Measurements from ENCODE around the gene MED6.

Gene MED6

DNA sequence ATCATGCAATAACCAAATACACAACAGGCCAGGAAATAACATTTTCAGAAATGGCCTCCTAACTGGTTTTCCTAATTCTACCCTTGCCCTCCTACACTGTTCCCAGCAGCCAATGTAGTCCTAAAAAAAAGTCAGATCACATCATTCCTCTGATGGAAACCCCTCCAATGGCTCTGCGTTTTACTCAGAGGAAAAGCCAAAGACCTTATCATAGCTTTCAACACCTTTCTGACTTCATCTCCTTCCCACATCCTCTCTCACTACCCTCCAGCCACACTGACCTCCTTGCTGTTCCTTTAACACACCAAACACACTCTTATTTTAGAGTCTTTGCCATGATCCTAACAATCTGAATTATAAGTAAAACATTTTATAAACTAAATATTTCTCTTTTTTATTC lies 1.1 kb downstream of the MED6 start:
- DNase-seq (ENCODE audit: low read depth in 2 of 2), result no peak

DNA sequence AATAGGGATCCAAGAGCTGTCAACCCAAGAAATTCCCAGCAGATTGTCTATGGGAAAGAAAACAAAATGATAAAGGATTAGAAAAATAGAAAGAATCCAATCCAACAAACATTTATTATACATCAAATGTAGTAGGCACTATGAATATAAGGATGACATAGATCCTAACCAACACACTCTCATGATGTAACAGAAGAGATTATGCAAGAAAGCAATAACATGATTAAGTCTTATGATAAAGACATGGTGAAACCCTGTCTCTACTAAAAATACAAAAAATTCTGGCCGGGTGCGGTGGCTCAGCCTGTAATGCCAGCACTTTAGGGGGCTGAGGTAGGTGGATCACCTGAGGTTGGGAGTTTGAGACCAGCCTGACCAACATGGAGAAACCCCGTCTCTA lies 2.7 kb downstream of the MED6 start:
- no peak for DNase-seq (ENCODE audit: low read depth in 2 of 2)

DNA sequence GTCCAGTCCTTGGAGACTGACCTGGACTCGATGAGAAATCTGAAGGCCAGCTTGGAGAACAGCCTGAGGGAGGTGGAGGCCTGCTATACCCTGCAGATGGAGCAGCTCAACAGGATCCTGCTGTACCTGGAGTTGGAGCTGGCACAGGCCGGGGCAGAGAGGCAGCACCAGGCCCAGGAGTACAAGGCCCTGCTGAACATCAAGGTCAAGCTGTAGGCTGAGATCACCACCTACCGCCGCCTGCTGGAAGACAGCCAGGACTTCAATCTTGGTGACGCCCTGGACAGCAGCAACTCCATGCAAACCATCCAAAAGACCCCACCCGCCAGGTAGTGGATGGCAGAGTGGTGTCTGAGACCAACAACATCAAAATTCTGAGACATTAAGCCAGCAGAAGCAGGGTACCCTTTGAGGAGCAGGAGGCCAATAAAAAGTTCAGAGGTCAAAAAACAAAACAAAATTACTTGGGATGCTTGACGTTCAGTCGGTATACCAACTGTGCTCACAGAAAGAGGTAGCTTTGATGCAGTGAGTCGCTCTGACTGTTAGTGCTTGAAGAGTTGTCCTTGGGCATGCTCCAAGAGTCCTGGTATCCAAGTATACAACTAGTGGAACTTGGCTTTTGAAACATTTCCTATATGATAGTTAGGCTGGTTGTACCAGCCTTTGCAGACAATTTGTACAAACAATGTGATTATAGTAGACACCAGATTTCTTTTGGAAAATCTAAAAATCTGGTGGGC lies 4.8 kb downstream of the MED6 start:
- DNase-seq (ENCODE audit: low read depth in 2 of 2), result no peak

DNA sequence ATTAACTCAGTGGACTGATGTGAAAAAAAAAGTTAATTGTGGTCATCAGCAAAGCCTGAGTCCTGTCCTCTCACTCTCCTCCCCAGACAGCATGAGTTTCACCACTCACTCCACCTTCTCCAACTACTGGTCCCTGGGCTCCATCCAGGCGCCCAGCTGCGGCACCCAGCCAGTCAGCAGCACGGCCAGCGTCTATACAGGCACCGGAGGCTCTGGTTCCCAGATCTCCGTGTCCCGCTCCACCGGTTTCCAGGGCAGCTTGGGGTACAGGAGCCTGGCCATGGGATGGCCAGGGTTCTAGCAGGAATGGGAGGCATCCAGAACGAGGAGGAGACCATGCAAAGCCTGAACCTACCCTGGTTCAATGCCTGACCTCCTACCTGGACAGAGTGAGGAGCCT lies 6.0 kb downstream of the MED6 start:
- DNase-seq (ENCODE audit: low read depth in 2 of 2), result no peak

DNA sequence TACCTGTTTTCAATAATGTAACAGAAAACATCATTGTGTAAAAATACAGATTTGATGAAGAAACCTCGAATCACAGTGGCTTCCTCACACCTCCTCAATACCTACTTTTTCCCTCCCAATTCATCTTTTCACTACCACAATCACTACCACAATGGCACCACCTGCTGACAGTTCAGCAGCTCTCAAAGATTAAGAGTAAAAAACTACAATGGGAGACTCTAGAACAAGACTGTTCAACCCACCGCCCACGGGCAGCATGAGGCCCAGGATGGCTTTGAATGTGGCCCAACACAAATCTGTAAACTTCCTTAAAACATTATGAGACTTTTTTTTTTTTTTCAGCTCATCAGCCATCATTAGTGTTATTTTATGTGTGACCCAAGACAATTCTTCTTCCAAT lies 15.2 kb downstream of the MED6 start:
- no peak for DNase-seq (ENCODE audit: low read depth in 2 of 2)

DNA sequence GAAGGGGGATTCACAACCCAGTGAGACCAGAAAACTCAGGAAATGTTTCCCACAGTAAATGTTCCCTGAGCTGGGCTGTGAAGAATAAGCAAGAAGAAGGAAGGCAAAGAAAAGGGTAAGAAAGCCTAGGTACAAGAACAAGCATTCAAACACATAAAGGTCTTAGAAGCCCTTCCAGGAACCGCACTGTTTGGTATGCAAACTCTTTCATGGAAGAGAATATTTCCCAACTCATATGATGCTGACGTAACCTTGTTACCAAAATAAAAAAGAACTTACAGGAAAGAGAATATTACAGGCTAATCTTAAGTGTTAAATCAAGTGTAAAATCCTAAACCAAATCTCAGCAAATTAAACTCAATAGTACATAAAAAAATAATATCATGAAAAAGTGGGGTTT lies 23.6 kb downstream of the MED6 start:
- no peak for DNase-seq (ENCODE audit: low read depth in 2 of 2)

DNA sequence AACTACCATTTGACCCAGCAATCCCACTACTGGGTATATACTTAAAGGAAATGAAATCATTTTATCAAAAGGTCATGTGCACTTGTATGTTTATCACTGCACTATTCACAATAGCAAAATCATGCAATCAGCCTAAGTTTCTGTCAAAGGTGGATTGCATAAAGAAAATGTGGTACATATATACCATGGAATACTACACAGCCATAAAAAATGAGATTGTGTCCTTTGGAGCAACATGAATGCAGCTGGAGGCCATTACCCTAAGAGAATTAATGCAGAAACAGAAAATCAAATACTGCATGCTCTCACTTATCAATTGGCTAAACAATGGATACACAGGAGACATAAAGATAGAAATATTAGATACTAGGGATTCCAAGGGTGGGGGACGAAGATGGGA lies 27.4 kb downstream of the MED6 start:
- DNase-seq (ENCODE audit: low read depth in 2 of 2), result no peak

DNA sequence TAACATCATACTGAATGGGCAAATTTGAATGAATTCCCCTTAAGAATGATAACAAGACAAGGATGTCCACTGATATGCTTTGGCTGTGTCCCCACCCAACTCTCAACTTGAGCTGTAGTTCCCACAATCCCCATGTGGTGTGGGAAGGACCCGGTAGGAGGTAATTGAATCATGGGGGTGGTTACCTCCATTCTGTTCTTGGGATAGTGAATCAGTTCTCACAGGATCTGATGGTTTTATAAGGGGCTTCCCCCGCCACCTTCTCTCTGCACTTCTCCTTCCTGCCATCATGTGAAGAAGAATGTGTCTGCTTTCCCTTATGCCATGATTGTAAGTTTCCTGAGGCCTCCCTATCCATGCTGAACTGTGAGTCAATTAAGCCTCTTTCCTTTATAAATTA lies 29.3 kb downstream of the MED6 start:
- DNase-seq (ENCODE audit: low read depth in 2 of 2), result no peak

DNA sequence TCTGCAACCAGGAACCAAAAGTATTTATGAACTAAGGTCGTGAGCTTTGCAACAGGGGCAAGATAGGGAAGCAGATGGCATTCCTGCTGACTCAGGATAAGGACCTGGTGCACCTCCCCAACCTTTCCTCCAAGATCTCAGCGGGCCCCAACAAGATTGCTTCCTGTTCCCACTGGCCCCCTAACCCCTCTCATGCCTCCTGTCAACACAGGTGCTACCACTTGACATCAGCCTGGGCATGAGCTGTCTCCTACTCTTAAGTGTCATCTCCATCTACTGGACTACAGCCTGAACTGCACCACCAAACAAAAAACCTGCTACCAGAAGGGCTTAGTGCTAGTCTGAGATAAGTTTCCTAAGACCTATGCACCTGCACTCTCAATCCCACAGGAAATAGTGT lies 32.7 kb downstream of the MED6 start:
- no peak for DNase-seq (ENCODE audit: low read depth in 2 of 2)

DNA sequence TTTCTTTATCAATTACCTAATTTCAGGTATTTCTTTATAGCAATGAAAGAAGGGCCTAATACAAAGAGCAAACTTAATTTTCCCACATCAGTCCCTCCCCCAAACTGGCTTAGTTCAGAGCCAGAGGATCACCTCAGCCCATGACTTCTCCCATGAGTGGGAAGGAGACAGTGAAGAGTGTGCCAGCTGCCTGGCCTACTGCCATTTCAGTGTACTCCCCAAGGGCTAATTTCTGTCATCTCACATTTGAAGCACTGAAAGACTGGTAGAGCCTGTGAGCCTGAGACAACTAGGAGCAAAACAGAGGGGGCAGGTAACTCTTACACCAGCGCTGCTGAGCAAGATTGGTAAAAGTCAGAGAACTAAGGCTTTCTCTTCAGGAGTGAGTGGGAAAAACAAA lies 36.6 kb downstream of the MED6 start:
- DNase-seq (ENCODE audit: low read depth in 2 of 2), result no peak

DNA sequence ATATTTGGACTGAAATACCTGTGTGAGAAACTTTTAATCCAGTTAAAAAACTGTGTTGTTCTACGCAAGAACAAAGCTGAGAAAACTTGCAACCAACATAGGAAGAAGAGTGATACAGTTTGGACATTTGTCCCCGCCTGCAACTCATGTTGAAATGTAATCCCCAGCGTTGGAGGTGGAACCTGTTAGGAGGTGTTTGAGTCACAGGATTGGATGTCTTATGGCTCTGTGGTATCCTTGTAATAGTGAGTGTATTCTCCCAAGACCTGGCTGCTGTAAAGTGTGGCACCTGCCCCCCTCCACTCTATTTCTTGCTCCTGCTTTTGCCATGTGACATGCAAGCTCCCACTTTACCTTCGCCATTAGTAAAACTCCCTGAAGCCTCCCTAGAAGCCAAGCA lies 37.0 kb downstream of the MED6 start:
- no peak for DNase-seq (ENCODE audit: low read depth in 2 of 2)

DNA sequence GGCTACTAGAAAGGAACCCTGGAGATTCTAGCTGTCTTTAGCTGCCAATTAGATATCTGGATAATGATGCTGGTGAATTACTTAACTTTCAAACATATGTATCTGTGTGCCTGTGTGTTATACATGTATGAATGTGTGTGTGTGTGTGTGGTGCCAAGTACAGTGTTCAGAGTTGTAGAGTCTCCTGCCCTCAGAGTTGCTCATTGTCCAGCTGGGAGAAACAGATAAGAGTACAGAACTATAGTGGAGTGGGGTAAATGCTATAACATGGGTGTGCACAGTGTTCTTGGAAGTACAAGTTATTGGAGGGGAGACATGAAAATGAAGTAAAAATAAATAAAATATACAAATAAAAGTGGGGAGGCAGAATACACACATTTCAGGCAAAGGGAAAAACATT lies 42.1 kb downstream of the MED6 start:
- no peak for DNase-seq (ENCODE audit: low read depth in 2 of 2)

DNA sequence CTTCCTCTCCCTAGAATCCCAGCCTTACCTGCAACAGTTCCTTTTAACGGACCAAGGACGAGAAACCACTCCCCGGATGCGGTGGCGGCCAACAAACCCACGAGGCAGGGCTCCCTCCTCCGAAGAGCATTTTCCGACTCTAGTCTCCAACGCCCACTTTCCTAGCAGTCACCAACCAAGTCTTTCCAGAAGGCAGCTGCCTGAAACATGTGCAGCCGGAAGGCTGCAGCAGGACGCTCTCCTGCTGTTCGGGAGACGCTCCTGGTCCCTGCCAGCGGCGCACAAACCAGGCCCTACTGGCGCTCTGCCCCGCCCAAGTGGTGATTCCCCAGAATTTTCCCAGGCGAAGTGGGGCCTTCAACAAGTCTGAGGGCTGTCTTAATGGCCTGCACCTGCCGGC lies 44.6 kb downstream of the MED6 start:
- DNase-seq (ENCODE audit: low read depth in 2 of 2), result no peak

DNA sequence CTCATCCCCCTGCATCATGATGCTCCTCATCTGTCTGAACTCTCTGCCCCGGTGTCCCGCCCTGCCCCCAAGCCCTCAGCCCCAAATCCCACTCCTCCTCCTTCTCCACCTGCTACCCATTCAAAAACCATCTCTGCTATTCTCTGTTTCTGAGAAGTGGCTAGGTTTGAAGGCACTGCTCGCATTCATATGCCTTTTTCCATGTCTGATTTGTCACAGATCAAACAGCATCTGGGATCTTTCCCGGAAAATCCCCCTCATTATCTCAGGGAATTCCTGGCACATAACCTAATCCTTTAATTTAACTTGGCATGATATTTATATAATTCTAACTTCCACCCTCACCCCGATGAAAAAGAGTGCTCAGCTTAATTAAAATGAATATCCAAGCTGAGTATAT lies 62.4 kb downstream of the MED6 start:
- no peak for DNase-seq (ENCODE audit: low read depth in 2 of 2)

DNA sequence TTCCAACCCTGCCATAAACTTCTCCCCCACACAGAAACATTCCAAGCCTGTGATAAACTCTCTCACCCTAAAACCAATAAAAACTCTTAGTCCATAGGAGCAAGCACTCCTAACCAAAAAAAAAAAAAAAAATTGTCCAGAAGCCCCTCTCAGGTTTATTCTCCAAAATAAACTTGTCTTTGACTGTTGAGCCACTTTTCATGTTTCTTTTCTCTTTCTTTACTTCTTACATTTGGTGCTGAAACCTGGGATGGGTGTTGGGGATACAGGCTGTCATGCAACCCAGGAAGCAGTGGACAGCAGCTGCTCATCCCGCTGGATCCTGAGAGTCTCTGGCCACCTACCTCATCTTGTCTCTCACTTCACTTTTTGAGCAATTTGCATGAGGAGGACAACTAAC lies 63.6 kb downstream of the MED6 start:
- DNase-seq (ENCODE audit: low read depth in 2 of 2), result no peak

DNA sequence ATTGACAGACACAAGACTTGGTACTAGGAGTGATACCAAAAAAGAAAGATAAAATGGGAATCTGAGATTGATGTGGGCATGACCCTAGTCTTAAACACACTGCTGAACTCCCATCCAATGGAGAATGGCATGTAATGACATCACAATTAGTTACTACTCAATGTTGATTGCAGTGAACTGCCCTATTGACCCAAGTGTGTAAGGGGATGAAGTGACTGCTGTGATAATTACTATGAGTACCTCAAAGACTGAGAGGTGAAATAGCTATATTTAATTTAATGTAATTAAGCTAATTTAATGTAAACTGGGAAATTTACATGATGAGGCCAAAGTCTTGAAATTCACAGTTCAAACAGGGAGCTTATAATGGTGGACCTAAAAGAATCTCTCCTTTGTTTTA lies 65.6 kb downstream of the MED6 start, which contains the start of gene ADAM20:
Gene ADAM20 (minus strand): TSS at position 101 of the 400 bp plus-strand sequence. CDS start 10,247 bp downstream, outside the sequence.
- DNase-seq (ENCODE audit: low read depth in 2 of 2), result no peak
